H4 (cell line): ENCODE results near the gene USP6. TPM values are rescaled to one million over a fixed set of nuclear protein-coding genes. Genes with fewer than 3 reads are reported as not detected.
"Not testable (repeated sequence)": the region's sequence is repeated elsewhere in the genome, so short reads cannot be mapped to it uniquely, and the experiment has no call there.

Source experiments
- DNase-seq: peaks from one replicate; pipeline ENCODE4 v3.0.0-alpha.2; 2015; ENCODE audit warnings: low spot score
- total RNA-seq: library from RNA; depleted of rRNA; stranded (reverse); fragments of >200 nt; shearing (Covaris generic); gene quantifications from 2 replicates; pipeline ENCODE4 v1.2.3, GENCODE V29; 2014; rRNA removed

Gene USP6
- total RNA-seq, 1 experiment from 2014 or later: 0.02 TPM

DNA sequence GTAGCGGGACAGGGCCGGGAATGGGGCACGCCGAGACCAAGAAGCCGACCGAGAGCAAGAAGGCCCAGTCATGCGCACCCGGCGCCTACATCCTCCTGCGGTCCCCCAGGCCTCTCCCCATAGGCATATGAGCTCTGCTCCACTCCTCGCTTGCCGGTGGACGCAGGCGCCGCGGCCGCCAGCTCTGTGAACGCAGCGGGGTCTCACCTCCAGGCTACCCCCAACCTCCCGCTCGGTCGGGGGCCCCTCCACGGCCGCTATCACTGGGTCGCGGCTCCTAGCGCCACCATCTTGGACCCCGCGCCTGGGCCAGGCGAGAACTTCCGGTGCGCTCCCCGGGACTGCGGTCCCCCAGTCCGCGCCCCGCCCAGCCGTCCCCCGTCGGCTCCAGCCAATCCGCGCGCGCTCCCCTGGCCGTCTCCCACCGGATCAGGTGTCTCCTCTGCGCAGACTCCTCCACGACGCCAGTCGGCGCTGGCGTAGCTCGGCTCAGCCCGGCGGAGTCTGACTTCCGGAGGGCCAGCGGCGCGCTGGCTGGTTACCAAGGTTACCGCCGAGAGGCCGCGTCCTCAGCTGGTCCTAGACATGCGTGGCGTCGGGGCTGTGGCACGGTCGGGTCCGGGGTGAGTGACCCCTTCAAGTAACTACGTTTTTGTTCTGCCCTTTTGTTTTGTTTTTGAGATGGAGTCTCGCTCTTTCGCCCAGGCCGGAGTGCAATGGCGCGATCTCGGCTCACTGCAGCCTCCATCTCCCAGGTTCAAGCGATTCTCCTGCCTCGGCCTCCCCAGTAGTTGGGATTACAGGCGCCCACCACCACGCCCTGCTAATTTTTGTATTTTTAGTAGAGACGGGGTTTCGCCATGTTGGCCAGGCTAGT is 75.9 kb downstream of the USP6 start, which contains the start of gene ZNF594:
Gene ZNF594, minus strand, starts transcription at position 328 of the 877 bp plus-strand sequence. CDS start 7,612 bp downstream, outside the sequence.
- DNase-seq: peak; percentile 91

DNA sequence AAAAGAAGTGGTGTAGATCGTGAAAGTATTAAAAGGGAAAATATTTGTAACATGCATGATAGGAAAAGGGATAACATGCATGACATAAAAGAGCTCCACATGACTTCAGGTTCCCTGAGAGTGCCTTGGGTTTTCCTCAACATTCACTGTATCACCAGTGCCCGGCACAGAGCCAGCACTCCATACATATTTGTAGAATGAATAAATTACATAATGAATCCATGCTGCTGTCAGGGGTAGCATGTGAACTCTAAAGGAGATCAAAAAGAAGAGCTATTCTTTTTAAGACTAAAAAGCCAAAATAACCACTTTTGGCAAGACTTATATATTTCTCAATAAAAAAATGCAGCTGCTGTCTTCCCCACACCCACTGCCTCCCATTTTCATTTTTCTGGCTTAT is 78.5 kb downstream of the USP6 start:
- DNase-seq: no peak

GRCh38 chr17:5198472-5198871 is 82.6 kb downstream of the USP6 start:
- DNase-seq: no peak

DNA sequence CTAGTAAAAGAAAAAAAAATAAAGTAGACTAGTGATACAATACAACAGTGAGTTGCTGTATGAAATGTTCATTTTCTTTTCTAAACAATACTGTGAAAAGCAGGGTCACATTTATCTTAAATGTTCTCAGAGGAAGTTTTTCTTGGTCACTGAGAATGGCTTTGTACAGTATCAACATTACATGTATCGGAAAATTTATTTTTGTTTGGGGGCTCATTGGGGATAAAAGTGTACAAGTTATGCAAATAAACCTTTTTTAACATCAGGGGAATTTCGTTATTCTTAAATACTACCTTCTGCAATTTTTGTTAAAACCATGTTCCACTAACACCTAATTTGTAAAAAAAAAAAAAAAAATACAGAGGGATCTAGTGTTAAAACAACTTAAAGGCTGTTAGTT is 84.5 kb downstream of the USP6 start:
- DNase-seq: no peak

DNA sequence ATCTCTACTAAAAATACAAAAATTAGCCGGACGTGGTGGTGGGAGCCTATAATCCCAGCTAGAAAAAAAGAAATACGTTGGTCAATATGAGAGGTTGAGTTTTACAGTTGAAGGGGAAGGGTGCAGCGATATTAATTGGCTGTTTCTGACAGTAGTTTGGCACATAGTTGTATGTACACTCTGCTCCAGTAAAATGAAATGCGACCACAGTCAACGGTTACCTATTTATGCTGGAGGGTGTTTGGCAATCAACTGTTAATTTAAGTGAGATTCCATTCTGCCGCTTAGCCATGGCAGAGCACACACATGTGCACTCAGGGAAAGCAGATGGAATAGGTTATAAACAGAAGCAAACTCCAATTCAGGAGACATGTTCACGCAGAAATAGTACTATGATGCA is 85.2 kb downstream of the USP6 start:
- no peak for DNase-seq

GRCh38 chr17:5203178-5203907 is 87.5 kb downstream of the USP6 start:
- no peak for DNase-seq

DNA sequence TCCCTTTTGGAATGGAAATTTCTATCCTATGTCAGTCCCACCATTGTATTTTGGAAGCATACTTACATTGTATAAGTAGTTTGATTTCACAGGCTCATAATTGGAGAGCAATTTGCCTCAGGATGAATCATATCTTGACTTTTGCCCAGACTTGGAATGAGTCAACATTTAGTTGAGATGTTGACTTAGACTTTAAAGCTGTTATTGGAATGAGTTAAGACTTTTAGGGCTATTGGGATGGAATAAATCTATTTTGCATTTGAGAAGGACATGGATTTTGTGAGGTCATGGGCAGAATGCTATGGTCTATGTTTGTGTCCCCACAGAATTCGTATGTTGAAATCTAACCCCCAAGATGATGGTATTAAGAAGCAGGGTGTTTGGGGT is 88.1 kb downstream of the USP6 start:
- no peak for DNase-seq

DNA sequence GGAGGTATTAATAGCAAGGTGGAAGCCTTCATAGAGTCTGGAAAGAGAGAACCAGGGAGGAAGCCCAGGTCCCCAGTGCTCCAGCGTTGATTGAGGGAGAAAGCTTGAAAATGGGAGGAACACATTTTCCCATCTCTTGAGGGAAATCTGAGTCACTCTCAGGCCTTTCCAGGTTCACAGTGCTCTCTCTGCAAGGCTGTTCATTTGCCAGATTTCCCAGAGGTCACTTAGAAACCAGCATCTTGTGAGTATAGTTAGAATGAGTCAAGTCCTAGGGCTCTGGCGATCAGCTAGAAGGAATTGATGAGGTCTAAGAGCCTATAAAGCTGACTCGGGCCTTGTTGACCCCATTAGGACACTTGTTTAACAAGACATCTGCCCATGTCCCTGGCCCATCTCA is 93.6 kb downstream of the USP6 start:
- no peak for DNase-seq

DNA sequence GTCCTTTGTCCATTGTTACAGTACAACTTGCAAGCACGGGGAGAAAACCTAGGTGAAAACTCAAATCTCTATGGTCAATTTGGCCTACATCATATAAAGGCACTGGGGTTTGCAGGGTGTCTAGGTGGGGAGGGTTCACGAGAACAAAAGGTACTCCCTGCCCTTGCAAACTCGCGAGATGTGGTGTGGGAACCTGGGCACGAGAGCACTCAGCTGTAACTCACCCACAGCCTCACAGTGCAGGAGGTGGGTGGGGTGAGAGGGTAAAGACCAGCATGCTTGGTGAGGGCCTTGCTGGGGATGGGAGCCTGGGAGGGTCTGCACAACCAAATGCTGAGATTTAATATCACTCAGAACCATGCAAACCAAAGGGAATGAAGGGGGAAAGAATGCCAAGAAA is 94.3 kb downstream of the USP6 start:
- DNase-seq: no peak

DNA sequence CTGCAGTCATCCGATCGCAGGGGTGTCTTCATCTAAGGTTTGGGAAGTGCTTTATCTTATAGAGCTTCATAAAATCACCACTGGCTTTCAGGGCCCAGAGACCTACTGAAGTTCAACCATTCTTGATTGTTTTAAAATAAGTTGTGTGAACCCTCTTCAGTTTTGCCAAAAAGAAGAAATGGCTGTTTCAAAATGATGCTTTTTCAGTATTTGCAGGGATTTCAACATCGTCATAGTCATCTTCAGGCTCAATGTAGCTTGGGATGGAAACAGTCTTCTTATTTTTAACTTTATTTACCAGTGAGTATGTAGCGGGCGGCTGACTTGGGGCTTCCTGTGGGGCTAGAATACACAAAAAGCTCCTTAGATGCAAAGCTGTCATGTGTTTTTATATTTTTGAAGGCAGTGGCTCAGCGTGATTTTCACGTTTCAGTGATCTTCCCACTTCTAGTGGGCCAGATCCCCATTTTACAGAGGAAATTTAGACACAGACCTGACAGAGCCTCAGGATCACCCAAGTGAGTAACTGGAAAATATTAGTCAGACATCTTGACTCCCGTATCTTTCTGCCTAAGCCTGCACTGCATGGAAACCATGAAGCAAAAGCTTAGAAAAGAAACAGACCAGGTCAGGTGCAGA is 94.9 kb downstream of the USP6 start:
- DNase-seq: no peak

DNA sequence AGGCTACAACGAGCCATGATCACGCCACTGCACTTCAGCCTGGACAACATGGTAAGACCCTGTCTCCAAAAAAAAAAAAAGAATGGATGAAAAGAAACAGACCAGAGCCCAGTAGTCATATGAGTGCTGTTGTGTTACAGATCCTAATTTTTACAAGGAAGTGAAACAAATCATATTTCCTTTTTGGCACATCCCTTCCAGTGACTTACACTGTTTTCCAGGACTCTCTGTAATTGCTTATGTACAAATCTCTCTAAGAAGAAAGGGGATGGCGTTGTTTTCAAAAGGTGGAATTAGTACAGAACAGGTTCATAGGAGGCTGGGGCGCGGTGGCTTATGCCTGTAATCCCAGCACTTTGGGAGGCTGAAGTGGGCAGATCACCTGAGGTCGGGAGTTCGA is 95.6 kb downstream of the USP6 start:
- no peak for DNase-seq

- not testable (repeated sequence) for DNase-seq
Observed at GRCh38 chr17:5217562-5217961, 101.7 kb downstream of the USP6 start.

GRCh38 chr17:5219536-5219935 is 103.7 kb downstream of the USP6 start:
- no peak for DNase-seq

DNA sequence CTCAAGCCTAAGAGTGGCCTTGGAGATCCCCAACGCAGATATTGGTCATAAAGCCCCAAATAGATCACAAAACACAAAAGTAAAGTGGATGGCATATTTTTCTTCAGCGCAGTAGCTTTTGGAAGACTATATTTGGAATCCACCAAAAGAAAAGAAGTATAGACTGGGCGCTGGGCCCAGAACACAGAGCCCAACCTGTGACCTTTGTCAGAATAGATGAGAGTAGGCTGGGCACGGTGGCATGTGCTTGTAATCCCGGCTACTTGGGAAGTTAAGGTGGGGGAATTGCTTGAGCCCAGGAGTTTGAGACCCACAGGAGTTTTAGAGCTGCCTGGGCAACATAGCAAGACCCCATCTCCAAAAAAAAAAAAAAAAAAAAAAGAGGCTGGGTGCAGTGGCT is 104.2 kb downstream of the USP6 start:
- DNase-seq: no peak

DNA sequence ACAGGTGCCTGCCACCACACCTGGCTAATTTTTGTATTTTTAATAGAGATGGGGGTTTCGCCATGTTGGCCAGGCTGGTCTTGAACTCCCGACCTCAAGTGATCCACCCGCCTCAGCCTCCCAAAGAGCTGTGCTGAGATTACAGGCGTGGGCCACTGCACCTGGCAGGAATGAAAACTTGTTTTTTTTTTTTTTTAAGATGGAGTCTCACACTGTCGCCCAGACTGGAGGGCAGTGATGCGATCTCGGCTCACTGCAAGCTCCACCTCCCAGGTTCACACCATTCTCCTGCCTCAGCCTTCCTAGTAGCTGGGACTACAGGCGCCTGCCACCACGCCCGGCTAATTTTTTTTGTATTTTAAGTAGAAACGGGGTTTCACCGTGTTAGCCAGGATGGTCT is 106.1 kb downstream of the USP6 start:
- DNase-seq: not testable (repeated sequence)

Other genes starting within 250 kb of the USP6 start
- 0.08 TPM in 1 of 2 replicates, not detected in the other for gene C17orf107, start 216.5 kb upstream of the USP6 start, total RNA-seq
- gene CHRNE, start 212.9 kb upstream of the USP6 start, total RNA-seq: 0.04 and 0.14 TPM in 2 replicates
- gene GP1BA, start 183.8 kb upstream of the USP6 start, total RNA-seq: not detected in 2 replicates
- 64.1 and 70.8 TPM in 2 replicates for gene SLC25A11, start 176.0 kb upstream of the USP6 start, total RNA-seq
- 15.1 and 17.3 TPM in 2 replicates for gene RNF167, start 175.8 kb upstream of the USP6 start, total RNA-seq
- gene PFN1, start 167.5 kb upstream of the USP6 start, total RNA-seq: 738 and 894 TPM in 2 replicates
- 1.7 and 4.7 TPM in 2 replicates for gene ENO3, start 164.9 kb upstream of the USP6 start, total RNA-seq
- gene SPAG7, start 148.2 kb upstream of the USP6 start, total RNA-seq: 24.0 and 32.2 TPM in 2 replicates
- gene CAMTA2, start 128.4 kb upstream of the USP6 start, total RNA-seq: 0.90 and 0.97 TPM in 2 replicates
- 0.23 and 0.39 TPM in 2 replicates for gene INCA1, start 118.5 kb upstream of the USP6 start, total RNA-seq
- 9.9 and 13.0 TPM in 2 replicates for gene KIF1C, start 118.1 kb upstream of the USP6 start, total RNA-seq
- not detected in 2 replicates for gene SLC52A1, start 80.6 kb upstream of the USP6 start, total RNA-seq
- gene ZFP3, start 37.6 kb upstream of the USP6 start, total RNA-seq: 0.04 and 0.14 TPM in 2 replicates
- 5.0 and 8.5 TPM in 2 replicates for gene ZNF232, start 4.2 kb upstream of the USP6 start, total RNA-seq
- 4.6 and 6.3 TPM in 2 replicates for gene ZNF594, start 75.8 kb downstream of the USP6 start, total RNA-seq
- gene SCIMP, start 118.8 kb downstream of the USP6 start, total RNA-seq: not detected in 2 replicates
- gene RABEP1, start 166.3 kb downstream of the USP6 start, total RNA-seq: 11.3 and 22.6 TPM in 2 replicates